ENCODE data around the gene OR2Z1.

DNA sequence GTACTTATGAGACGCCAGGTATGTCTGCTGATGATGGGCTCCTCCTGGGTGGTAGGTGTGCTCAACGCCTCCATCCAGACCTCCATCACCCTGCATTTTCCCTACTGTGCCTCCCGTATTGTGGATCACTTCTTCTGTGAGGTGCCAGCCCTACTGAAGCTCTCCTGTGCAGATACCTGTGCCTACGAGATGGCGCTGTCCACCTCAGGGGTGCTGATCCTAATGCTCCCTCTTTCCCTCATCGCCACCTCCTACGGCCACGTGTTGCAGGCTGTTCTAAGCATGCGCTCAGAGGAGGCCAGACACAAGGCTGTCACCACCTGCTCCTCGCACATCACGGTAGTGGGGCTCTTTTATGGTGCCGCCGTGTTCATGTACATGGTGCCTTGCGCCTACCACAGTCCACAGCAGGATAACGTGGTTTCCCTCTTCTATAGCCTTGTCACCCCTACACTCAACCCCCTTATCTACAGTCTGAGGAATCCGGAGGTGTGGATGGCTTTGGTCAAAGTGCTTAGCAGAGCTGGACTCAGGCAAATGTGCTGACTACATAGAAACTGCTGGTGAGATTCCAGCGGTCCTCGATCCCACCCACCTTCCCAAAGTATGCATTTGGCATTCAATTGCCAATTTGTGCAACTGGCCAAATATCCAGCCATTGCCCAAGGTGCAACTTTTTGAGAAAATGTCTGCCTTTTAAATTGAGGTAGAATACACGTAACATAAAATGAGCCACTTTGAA, 10.2 kb downstream of the OR2Z1 start:
- TF ChIP-seq CTCF (IDR thresholded peaks at IDR 0.05; ENCODE audit: low read depth, low read length, poor library complexity, severe bottlenecking), result no peak
- TF ChIP-seq EZH2phosphoT487 (IDR thresholded peaks at IDR 0.05; ENCODE audit: borderline replicate concordance, low read length), result no peak
